GM12878 (cell line): ENCODE results near the gene LEKR1. TPM values are rescaled to one million over a fixed set of nuclear protein-coding genes. Genes with fewer than 3 reads are reported as not detected.

Source experiments
- ATAC-seq: fragments of 200-7000 bp; cut with Tn5 transposase; 3 replicates; pipeline ENCODE4 v1.9.1; 2020; ENCODE audit warnings: mild to moderate bottlenecking, moderate library complexity
- BruUV-seq: library from RNA; stranded (reverse); fragments of 400-500 nt; replicated peaks from 2 replicates; lab custom pipeline; 2021; lab: Mats Ljungman, UMichigan
- CTCF ChIA-PET: fragments of 300-600 bp; sonication (Branson Sonifier 250); formaldehyde crosslinking; extraction: SDS; loops from one replicate; lab custom pipeline; 2021; ENCODE audit warnings: inconsistent platforms; lab: Yijun Ruan, JAX
- POLR2A ChIA-PET: fragments of 350-600 bp; formaldehyde crosslinking; extraction: SDS; loops from one replicate; lab custom pipeline; 2021; ENCODE audit warnings: inconsistent platforms; lab: Charles Lee
- RAD21 ChIA-PET: fragments of 300-600 bp; sonication (Branson Sonifier 250); formaldehyde crosslinking; loops from one replicate; lab custom pipeline; 2023; ENCODE audit warnings: antibody characterized with exemption; ENCODE audit not compliant: unreplicated experiment; lab: Charles Lee
- SMC1A ChIA-PET: fragments of 300-600 bp; sonication (Branson Sonifier 250); formaldehyde crosslinking; loops from one replicate; lab custom pipeline; 2023; ENCODE audit not compliant: unreplicated experiment, uncharacterized antibody; lab: Charles Lee
- DNase-seq: peaks from one replicate; pipeline ENCODE4 v3.0.0-alpha.2; 2011; ENCODE audit warnings: low read depth, low spot score
- FAIRE-seq: peaks from 3 replicates; lab custom pipeline; 2011; peaks lifted over from hg19 to GRCh38; lab: Jason Lieb, UNC
- H2AFZ ChIP-seq: 2 replicates; pipeline ENCODE4 v1.6.0; 2011; ENCODE audit warnings: low read depth, low read length, control low read depth; ENCODE audit not compliant: control insufficient read depth
- H3K27ac ChIP-seq: 2 replicates; pipeline ENCODE4 v1.5.1; 2011; ENCODE audit warnings: control low read depth; ENCODE audit not compliant: control insufficient read depth, insufficient read depth
- H3K27me3 ChIP-seq, 2 experiments: replicated peaks in 1 of 2; 2 replicates each; pipeline versions ENCODE4 v1.6.0 to v1.6.1; 2011; ENCODE audit warnings: low read length in 1 of 2; ENCODE audit not compliant: control insufficient read depth in 2 of 2, insufficient read depth in 2 of 2
- H3K36me3 ChIP-seq, 2 experiments: 2 replicates each; pipeline ENCODE4 v1.5.1; 2011; ENCODE audit warnings: low read length in 1 of 2; ENCODE audit not compliant: control insufficient read depth in 2 of 2, insufficient read depth in 2 of 2
- H3K4me1 ChIP-seq: 2 replicates; pipeline ENCODE4 v1.6.1; 2011; ENCODE audit warnings: mild to moderate bottlenecking, low read length, moderate library complexity, mixed read lengths; ENCODE audit not compliant: control insufficient read depth, insufficient read depth
- H3K4me2 ChIP-seq: 2 replicates; pipeline ENCODE4 v1.6.0; 2011; ENCODE audit warnings: control low read depth; ENCODE audit not compliant: control insufficient read depth, insufficient read depth
- H3K4me3 ChIP-seq: fragments of 200-600 bp; sonication (generic); 2 replicates; pipeline ENCODE4 v1.5.1; 2016
- H3K79me2 ChIP-seq: 2 replicates; pipeline ENCODE4 v1.6.0; 2011; ENCODE audit warnings: low read length; ENCODE audit not compliant: control insufficient read depth, insufficient read depth
- H3K9ac ChIP-seq: 2 replicates; pipeline ENCODE4 v1.8.0; 2011; ENCODE audit warnings: low read length, control low read depth, mixed read lengths; ENCODE audit not compliant: control insufficient read depth, insufficient read depth
- H3K9me3 ChIP-seq: replicated peaks from 3 replicates; pipeline ENCODE4 v1.5.1; 2011; ENCODE audit warnings: mild to moderate bottlenecking, low read length; ENCODE audit not compliant: control insufficient read depth, insufficient read depth
- H4K20me1 ChIP-seq: 2 replicates; pipeline ENCODE4 v1.6.0; 2011; ENCODE audit not compliant: control insufficient read depth, insufficient read depth
- BMI1 ChIP-seq: fragments of 450-650 bp; IDR thresholded peaks from 2 replicates; pipeline ENCODE4 v1.6.1; 2016; ENCODE audit warnings: mild to moderate bottlenecking, moderate library complexity, borderline replicate concordance
- BRCA1 ChIP-seq: IDR thresholded peaks from 2 replicates; pipeline ENCODE4 v1.6.1; 2011; ENCODE audit warnings: low read depth, low read length, improper control_type of control experiment
- JUNB ChIP-seq: IDR thresholded peaks from 2 replicates; pipeline ENCODE4 v1.6.1; 2016; ENCODE audit warnings: antibody characterized with exemption, mild to moderate bottlenecking
- KDM1A ChIP-seq: fragments of 200-600 bp; sonication (generic); IDR thresholded peaks from 2 replicates; pipeline ENCODE4 v1.6.1; 2016; ENCODE audit warnings: borderline replicate concordance
- MTA3 ChIP-seq: IDR thresholded peaks from 2 replicates; pipeline ENCODE4 v1.6.1; 2012; ENCODE audit warnings: low read length, inconsistent platforms, borderline replicate concordance
- RELA ChIP-seq: fragments of 450-650 bp; IDR thresholded peaks from 2 replicates; pipeline ENCODE4 v1.8.0; 2014; ENCODE audit warnings: borderline replicate concordance; ENCODE audit not compliant: partially characterized antibody
- RFX5 ChIP-seq: IDR thresholded peaks from 2 replicates; pipeline ENCODE4 v1.6.1; 2011; ENCODE audit warnings: low read depth, low read length, improper control_type of control experiment
- SMAD5 ChIP-seq: IDR thresholded peaks from 2 replicates; pipeline ENCODE4 v1.6.1; 2016; ENCODE audit warnings: antibody characterized with exemption, low read depth
- ZZZ3 ChIP-seq: IDR thresholded peaks from 2 replicates; pipeline ENCODE4 v1.6.1; 2011; ENCODE audit warnings: low read depth; ENCODE audit not compliant: control insufficient read depth, insufficient read length
- in situ Hi-C: fragments of 300-500 bp; cut with MboI; formaldehyde crosslinking; loops from 9 replicates; pipeline ENCODE4 v1.14.3; 2018; ENCODE audit warnings: mixed read lengths
- intact Hi-C: fragments of 100-400 bp; cut with micrococcal nuclease; formaldehyde crosslinking; loops from one replicate; pipeline ENCODE4 v1.14.2; 2022; ENCODE audit not compliant: unreplicated experiment
- polyA plus RNA-seq, 11 experiments: library from polyadenylated mRNA; depleted of rRNA in 4 of 11; unstranded in 6 of 11; stranded (reverse) in 5 of 11; fragments of >200 nt; fragmentation: Nextera tagmentation in 4 of 11; fragmentation: Illumina TruSeq in 1 of 11; extraction: Ambion mirVana in 4 of 11; extraction: Trizol in 1 of 11; gene quantifications; 1 replicate in 1 of 11; 2 replicates in 10 of 11; pipeline versions ENCODE4 v1.2.1 to v1.2.3, GENCODE V29; 2011 to 2016; ENCODE audit warnings: inconsistent platforms in 2 of 11, missing spikeins in 2 of 11, low read depth in 1 of 11
- total RNA-seq, 4 experiments: library from RNA; depleted of rRNA in 3 of 4; stranded (reverse); fragments of >200 nt in 3 of 4; fragmentation: Illumina TruSeq in 1 of 4; extraction: Trizol in 1 of 4; gene quantifications; 2 replicates each; pipeline versions ENCODE4 v1.2.1 to v1.2.3, GENCODE V29; 2013 to 2021
- TF ChIP-seq, protein P1 (sequence below): IDR thresholded peaks from 2 replicates; pipeline ENCODE4 v1.6.1; 2012; ENCODE audit warnings: mild to moderate bottlenecking, low read depth, low read length
- TF ChIP-seq, protein P2 (sequence below): fragments of 450-650 bp; IDR thresholded peaks from 2 replicates; pipeline ENCODE4 v1.6.1; 2018; ENCODE audit warnings: borderline replicate concordance, mild to moderate bottlenecking; ENCODE audit not compliant: partially characterized antibody
- TF ChIP-seq, protein P3 (sequence below): fragments of 450-650 bp; IDR thresholded peaks from 2 replicates; pipeline ENCODE4 v1.6.1; 2017; ENCODE audit warnings: mild to moderate bottlenecking

The LEKR1 gene
- total and polyA plus RNA-seq, 10 of the 15 experiments (the other 5 are each of a cell fraction or from before 2014, with no cell fraction given) = 0.48 to 3.2 (median 1.3) TPM

DNA sequence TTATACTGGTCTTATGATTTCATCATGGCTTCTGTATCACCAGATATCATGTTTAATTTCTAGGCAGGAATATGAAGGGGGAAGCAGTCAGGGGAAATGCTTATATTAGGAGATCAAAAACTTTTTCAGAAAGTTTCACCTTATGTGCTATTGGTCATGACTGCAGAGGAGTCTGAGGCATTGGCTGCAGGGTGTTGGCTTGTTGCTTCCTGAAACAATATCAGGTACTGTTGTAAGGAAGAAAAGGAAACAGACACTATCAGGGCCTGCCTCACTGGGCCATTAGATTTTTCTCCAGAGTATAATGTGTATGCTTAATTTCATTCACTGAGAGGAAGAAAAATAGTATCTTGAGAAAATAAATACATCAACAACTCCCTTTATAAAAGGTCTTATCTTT lies 34.7 kb downstream of the LEKR1 start:
- H3K4me3 ChIP-seq = no peak overlapping the region
- H3K36me3 ChIP-seq = no peaks in the 10 kb centered on the region
- CTCF ChIA-PET = no interaction called here

More for the DNA sequence above, 34.7 kb downstream of the LEKR1 start:
- Histone ChIP-seq H3K79me2 (no peaks in the 10 kb centered on the region), H3K4me2 (no peak overlapping the region), H2AFZ (no peak overlapping the region), H4K20me1 (no peaks in the 10 kb centered on the region), H3K27me3 (no peaks in the 10 kb centered on the region), H3K27ac (no peak overlapping the region), H3K9me3 (no peaks in the 10 kb centered on the region), H3K9ac (no peak overlapping the region), H3K4me1 (no peaks in the 10 kb centered on the region)
- SMC1A ChIA-PET = no interaction called here
- ATAC-seq (no peak), FAIRE-seq (no peak), DNase-seq (no peak)
- in situ Hi-C loops = no loop called here
- no peak for TF ChIP-seq BRCA1
- TF ChIP-seq JUNB = no peak
- no peak for TF ChIP-seq SMAD5
- TF ChIP-seq BMI1 = no peak
- no peak for TF ChIP-seq RELA
- TF ChIP-seq KDM1A = no peak
- TF ChIP-seq MTA3 = no peak
- no peak for TF ChIP-seq RFX5
- TF ChIP-seq, protein P1, sequence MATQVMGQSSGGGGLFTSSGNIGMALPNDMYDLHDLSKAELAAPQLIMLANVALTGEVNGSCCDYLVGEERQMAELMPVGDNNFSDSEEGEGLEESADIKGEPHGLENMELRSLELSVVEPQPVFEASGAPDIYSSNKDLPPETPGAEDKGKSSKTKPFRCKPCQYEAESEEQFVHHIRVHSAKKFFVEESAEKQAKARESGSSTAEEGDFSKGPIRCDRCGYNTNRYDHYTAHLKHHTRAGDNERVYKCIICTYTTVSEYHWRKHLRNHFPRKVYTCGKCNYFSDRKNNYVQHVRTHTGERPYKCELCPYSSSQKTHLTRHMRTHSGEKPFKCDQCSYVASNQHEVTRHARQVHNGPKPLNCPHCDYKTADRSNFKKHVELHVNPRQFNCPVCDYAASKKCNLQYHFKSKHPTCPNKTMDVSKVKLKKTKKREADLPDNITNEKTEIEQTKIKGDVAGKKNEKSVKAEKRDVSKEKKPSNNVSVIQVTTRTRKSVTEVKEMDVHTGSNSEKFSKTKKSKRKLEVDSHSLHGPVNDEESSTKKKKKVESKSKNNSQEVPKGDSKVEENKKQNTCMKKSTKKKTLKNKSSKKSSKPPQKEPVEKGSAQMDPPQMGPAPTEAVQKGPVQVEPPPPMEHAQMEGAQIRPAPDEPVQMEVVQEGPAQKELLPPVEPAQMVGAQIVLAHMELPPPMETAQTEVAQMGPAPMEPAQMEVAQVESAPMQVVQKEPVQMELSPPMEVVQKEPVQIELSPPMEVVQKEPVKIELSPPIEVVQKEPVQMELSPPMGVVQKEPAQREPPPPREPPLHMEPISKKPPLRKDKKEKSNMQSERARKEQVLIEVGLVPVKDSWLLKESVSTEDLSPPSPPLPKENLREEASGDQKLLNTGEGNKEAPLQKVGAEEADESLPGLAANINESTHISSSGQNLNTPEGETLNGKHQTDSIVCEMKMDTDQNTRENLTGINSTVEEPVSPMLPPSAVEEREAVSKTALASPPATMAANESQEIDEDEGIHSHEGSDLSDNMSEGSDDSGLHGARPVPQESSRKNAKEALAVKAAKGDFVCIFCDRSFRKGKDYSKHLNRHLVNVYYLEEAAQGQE = no peak
- TF ChIP-seq, protein P2, sequence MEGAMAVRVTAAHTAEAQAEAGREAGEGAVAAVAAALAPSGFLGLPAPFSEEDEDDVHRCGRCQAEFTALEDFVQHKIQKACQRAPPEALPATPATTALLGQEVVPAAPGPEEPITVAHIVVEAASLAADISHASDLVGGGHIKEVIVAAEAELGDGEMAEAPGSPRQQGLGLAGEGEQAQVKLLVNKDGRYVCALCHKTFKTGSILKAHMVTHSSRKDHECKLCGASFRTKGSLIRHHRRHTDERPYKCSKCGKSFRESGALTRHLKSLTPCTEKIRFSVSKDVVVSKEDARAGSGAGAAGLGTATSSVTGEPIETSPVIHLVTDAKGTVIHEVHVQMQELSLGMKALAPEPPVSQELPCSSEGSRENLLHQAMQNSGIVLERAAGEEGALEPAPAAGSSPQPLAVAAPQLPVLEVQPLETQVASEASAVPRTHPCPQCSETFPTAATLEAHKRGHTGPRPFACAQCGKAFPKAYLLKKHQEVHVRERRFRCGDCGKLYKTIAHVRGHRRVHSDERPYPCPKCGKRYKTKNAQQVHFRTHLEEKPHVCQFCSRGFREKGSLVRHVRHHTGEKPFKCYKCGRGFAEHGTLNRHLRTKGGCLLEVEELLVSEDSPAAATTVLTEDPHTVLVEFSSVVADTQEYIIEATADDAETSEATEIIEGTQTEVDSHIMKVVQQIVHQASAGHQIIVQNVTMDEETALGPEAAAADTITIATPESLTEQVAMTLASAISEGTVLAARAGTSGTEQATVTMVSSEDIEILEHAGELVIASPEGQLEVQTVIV = no peak
- no peak for TF ChIP-seq ZZZ3
- TF ChIP-seq, protein P3, sequence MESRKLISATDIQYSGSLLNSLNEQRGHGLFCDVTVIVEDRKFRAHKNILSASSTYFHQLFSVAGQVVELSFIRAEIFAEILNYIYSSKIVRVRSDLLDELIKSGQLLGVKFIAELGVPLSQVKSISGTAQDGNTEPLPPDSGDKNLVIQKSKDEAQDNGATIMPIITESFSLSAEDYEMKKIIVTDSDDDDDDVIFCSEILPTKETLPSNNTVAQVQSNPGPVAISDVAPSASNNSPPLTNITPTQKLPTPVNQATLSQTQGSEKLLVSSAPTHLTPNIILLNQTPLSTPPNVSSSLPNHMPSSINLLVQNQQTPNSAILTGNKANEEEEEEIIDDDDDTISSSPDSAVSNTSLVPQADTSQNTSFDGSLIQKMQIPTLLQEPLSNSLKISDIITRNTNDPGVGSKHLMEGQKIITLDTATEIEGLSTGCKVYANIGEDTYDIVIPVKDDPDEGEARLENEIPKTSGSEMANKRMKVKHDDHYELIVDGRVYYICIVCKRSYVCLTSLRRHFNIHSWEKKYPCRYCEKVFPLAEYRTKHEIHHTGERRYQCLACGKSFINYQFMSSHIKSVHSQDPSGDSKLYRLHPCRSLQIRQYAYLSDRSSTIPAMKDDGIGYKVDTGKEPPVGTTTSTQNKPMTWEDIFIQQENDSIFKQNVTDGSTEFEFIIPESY = no peak
- POLR2A ChIA-PET = no interaction called here
- BruUV-seq = no TSS peak
- RAD21 ChIA-PET = no interaction called here
- intact Hi-C loops = no loop called here
